D721Med (cell line): ENCODE results near the gene UTS2R.
"Not testable (repeated sequence)": the region's sequence is repeated elsewhere in the genome, so short reads cannot be mapped to it uniquely, and the experiment has no call there.

Experiments
- DNase-seq: peaks from one replicate; pipeline ENCODE4 v3.0.0; 2011; ENCODE audit warnings: low spot score; ENCODE audit not compliant: insufficient read length
- FAIRE-seq: peaks from 2 replicates; lab custom pipeline; 2011; peaks lifted over from hg19 to GRCh38; lab: Jason Lieb, UNC
- TF ChIP-seq, protein P1 (sequence below): IDR thresholded peaks from 2 replicates; pipeline ENCODE4 v1.5.1; 2012; ENCODE audit warnings: mild to moderate bottlenecking, control low read depth; ENCODE audit not compliant: insufficient read depth; ENCODE audit errors: missing control alignments

The UTS2R gene

GRCh38 chr17:82369211-82369610 lies 2.4 kb upstream of the UTS2R start:
- TF ChIP-seq, protein P1, sequence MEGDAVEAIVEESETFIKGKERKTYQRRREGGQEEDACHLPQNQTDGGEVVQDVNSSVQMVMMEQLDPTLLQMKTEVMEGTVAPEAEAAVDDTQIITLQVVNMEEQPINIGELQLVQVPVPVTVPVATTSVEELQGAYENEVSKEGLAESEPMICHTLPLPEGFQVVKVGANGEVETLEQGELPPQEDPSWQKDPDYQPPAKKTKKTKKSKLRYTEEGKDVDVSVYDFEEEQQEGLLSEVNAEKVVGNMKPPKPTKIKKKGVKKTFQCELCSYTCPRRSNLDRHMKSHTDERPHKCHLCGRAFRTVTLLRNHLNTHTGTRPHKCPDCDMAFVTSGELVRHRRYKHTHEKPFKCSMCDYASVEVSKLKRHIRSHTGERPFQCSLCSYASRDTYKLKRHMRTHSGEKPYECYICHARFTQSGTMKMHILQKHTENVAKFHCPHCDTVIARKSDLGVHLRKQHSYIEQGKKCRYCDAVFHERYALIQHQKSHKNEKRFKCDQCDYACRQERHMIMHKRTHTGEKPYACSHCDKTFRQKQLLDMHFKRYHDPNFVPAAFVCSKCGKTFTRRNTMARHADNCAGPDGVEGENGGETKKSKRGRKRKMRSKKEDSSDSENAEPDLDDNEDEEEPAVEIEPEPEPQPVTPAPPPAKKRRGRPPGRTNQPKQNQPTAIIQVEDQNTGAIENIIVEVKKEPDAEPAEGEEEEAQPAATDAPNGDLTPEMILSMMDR: no peak
- DNase-seq: no peak
- no peak for FAIRE-seq

GRCh38 chr17:82370471-82371332 lies 863 bp upstream of the UTS2R start:
- FAIRE-seq (no peak), DNase-seq (no peak)

DNA sequence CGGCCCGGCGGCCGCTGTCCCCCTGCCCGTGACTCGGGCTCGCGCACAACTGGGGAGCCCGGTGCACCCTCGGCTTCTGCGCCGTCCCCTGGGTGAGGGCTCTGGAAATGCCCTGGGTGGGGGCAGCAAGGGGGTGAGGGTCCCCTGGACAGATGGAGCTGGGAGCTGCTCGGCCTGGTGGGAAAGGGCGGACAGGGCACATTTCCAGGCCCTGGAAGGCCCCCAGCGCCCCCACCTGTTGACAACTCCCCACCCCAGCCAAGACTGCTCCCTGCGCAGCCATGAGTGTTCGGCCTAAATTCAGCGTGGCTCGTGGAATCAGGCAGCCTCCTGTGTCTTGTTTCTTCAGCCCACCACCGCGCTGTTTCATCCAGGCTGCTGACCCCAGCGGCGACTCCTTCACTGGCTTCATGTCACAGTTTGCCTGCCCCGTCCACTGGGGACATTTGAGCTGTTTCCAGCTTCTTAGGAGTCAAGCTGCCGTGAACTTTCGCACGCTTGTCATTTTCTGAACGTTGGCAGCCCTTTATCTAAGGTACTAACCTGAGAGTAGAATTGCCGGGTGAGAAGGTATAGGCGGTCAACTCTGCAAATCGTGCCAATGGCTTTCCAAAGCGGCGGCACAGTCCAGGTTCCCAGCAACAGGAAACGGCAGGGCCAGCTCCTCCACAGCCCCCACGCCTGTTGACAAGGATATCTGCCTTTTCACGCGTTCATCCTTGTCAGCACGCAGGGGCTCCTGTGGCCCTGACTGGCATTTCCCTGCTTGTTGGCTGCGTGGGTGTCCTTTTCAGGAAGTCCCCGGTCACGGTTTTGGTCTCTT lies 895 bp downstream of the UTS2R start:
- TF ChIP-seq, protein P1: no peak
- FAIRE-seq (no peak), DNase-seq (no peak)

More at GRCh38 chr17:82370471-82371332, 863 bp upstream of the UTS2R start:
- TF ChIP-seq, protein P1: no peak

DNA sequence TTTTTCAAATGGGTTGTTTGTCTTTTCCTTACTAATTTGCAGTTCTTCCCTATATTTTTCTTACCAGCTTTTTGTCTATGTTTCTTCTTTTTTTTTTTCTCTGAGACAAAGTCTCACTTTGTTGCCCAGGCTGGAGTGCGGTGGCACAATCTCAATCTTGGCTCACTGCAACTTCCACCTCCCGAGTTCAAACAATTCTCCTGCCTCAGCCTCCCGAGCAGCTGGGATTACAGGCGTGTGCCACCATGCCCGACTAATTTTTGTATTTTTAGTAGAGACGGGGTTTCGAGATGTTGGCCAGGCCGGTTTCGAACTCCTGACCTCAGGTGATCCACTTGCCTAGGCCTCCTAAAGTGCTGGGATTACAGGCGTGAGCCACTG lies 1.5 kb downstream of the UTS2R start:
- not testable (repeated sequence) for FAIRE-seq

DNA sequence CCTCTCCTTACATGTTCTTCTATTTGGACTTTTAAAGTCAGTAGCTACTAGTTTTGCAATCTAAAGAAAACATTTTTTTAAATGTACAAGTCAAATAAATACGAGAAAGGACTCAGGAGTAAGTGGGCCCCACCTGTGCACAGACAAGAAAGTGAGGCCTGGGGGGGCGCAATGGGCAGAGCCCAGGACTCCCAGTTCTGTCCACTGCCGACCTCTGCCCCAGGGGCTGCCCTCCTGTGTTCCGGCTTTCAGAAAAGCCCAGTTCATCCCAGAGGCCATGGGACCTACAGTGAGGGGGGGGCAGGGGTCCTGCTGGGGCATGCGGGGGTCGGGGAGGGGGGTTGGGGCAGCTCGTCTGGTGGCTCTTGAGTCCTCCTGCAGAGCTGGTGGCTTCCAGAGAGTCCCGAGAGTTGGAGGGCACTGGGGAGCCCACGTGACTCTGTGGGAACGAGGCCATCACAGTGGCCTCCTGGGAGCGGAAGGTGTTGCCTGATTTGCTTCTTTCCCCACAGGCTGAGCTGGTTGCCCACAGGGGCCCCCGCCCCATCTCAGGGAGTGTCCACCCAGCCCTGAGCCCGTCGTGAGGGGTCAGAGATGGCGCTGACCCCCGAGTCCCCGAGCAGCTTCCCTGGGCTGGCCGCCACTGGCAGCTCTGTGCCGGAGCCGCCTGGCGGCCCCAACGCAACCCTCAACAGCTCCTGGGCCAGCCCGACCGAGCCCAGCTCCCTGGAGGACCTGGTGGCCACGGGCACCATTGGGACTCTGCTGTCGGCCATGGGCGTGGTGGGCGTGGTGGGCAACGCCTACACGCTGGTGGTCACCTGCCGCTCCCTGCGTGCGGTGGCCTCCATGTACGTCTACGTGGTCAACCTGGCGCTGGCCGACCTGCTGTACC lies 2.4 kb downstream of the UTS2R start:
- TF ChIP-seq, protein P1: no peak
- DNase-seq (no peak), FAIRE-seq (no peak)

More for the DNA sequence above, 1.5 kb downstream of the UTS2R start:
- not testable (repeated sequence) for DNase-seq

DNA sequence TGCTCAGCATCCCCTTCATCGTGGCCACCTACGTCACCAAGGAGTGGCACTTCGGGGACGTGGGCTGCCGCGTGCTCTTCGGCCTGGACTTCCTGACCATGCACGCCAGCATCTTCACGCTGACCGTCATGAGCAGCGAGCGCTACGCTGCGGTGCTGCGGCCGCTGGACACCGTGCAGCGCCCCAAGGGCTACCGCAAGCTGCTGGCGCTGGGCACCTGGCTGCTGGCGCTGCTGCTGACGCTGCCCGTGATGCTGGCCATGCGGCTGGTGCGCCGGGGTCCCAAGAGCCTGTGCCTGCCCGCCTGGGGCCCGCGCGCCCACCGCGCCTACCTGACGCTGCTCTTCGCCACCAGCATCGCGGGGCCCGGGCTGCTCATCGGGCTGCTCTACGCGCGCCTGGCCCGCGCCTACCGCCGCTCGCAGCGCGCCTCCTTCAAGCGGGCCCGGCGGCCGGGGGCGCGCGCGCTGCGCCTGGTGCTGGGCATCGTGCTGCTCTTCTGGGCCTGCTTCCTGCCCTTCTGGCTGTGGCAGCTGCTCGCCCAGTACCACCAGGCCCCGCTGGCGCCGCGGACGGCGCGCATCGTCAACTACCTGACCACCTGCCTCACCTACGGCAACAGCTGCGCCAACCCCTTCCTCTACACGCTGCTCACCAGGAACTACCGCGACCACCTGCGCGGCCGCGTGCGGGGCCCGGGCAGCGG lies 3.2 kb downstream of the UTS2R start:
- no peak for FAIRE-seq
- no peak for DNase-seq
- TF ChIP-seq, protein P1: no peak
